Stimulated activated CD4-positive, alpha-beta T cell treated with anti-CD3 and anti-CD28 coated beads, TNF-alpha, amount 100 ng/mL, for 1 hour (primary cell): Measurements from ENCODE around the gene DISP3.

Experiments used
- DNase-seq, 3 donors: peaks; one replicate each; pipeline ENCODE4 v3.0.0-alpha.2; 2020; ENCODE audit warnings: low read depth in 3 of 3, low spot score in 1 of 3

DISP3 gene

GRCh38 chr1:11455967-11456570 lies 22.9 kb upstream of the DISP3 start:
- DNase-seq, result no peak

DNA sequence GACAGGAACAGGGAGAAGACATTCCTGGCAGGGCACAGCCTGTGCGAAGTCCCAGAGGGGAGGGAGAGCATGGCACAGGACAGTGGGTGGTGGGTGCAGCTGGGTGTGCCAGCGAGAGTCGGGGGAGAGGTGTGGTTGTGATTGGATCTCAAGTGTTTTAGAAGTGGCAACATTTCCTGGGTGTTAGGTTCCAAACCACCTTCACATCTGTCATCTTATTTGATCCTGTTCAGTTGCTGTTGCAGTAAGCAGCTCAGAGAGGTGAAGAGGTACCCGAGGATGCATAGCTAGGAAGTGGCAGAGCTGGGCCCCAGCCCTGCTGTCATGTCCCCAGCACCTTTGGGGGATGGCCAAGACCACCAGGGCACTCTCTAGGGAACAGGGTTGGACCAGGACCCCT lies 22.0 kb upstream of the DISP3 start:
- DNase-seq, result no peak

DNA sequence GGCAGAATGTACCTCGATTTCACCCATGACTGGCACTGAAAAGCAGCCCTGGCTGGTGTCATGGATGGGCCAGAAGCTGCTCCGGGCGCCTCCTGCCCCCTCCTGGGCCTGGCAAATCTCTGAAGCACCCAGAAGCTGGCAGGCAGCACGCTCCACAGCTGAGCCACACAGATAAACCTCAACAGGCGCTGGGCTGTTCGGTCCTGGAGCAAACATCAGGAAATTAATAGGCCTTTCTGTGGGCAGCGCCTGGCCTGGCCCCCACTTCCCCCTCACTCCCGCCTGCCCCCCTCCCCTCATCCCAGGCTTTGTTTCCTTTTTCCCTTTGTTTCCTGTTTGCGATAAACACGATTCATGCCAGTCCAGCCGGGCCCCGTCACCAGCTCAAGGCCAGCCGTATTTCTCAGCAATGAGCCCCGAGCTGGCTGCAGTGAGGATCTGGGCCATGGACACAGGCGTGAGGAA lies 20.1 kb upstream of the DISP3 start:
- DNase-seq, result no peak

DNA sequence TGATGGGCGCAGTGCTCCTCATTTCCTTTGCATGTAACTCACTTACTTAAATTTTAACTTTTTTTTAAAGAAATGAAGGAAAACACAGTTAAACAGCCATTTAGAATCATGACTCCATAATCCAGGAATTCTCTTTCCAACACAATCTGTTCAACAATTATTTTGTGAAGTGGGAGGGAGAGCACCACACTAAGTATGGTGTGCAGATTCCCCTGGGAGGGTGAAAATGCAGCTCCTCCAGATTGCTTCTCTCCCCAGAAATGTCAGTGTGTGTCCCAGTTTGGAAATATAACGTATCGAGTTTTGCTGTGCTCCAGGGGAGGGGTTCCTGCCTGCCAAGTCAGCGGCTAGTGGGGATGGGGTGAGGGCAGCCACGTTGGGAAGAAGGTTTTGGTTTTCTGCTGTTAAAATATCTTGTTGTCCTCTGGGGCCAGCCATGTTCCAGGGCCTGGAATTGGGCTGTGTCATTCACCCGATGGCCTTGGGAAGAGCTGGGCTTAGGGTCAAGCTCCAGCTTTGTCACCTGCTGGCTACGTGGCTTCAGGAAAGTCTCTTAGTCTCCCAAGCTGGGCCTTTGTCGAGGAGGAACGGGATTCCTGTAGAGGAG lies 17.3 kb upstream of the DISP3 start:
- no peak for DNase-seq

DNA sequence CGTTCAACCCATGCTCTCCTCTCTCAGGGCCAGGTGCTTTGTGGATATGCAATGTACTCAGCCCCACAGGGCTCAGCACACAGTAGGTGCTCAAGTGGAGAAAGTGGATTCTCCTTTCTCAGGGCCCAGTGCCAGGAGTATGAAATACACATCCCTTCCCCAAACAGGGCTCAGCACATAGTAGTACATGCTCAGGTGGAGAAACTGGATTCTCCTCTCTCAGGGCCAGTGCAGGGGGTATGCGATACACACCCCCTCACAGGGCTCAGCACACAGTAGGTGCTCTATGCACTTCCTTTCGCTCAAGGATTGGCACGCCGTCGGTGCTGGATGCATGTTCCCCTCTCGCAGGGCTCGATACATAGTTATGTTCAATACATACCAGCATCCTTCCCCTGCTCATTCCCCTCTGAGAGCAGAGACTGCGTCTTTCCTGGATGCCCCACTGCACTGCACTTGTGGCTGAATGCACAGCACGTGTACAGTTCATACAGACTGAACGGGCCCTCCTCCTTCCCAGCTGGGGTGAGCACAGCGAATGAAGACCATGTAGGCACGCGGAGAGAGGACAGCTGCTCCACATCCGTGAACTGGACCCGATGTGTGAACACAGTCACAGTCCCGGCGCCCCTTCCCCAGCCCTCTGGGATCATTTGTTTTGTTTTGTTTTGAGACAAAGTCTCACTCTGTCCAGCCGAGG lies 16.6 kb upstream of the DISP3 start:
- DNase-seq, result no peak

DNA sequence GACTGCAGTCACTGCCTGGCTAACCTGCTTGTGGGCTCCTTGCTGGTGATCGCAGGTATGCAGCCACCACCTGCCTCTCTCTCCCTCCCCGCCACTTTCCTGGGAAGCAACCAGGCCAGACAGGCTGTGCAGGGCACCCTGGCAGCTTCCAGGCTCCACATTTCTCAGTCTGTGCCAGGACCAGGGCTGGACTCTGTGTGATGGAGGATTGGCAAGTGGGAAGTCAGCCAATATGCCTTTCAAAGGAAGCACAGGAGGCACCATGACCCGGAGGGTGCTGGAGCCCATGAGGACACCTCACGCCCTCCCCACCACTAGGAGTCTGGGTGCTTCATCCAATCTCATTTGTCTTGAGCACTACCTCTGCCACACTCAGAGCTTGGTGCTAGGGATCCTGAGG lies 15.8 kb upstream of the DISP3 start:
- no peak for DNase-seq

DNA sequence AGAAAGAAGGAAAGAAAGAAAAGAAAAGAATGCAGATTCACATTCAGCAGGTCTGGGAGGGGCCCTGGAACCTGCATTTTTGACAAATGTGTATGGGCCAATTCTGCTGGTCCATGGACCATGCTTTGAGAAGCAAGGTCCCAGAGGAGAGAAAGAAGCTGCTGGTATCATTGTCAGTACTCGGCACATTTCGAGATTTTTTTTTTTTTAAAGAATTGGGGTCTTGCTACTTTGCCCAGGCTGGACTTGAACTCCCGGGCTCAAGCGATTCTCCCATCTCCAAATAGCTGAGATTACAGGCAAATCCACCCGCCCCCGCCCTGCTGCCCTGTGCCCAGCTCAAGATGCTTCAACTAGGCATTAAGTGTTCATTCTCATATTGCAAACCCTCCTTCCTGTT lies 13.6 kb upstream of the DISP3 start:
- no peak for DNase-seq

DNA sequence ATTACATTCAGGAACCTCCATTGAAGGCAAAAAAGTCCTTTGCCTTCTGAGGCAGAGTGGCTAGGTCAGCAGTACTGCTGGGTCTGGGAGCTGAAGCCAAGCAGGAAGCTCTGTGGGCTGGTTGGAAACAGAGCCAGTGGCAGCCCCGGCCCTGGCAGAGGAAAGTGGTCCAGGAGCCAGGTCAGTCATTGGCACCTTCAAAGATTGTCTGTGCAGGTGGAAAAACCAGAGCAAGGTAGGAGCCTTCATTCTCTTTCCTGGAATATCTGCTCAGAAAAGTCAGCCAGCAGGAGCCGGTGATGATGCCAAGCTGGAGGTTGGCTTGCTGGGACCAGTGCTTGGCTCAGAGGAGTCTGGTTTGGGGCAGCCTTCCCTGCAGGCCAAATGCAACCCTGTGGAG lies 12.5 kb upstream of the DISP3 start:
- no peak for DNase-seq

DNA sequence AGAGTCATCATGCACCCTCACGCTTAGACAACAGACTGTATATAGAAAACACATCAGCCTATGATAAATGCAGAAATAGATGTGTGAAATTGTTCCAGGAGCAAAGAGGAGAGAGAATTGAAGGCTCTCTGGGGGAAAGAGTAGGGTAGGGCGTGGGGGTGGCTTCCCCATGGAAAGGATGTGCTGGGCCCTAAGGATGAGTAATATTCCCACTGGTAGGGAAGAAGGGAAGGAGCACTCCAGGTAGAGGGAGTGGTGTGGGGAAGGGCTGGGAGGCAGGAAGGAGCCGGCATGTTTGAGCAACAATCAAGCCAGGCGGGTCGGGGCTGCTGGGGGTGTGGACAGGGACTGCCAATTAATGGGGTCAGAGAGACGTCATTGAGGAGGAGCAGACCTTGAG lies 10.1 kb upstream of the DISP3 start:
- no peak for DNase-seq

- DNase-seq, result no peak
These were observed 8.0 kb upstream of the DISP3 start for GRCh38 chr1:11470912-11471311.

GRCh38 chr1:11471473-11471872 lies 7.5 kb upstream of the DISP3 start:
- DNase-seq, result no peak

- no peak for DNase-seq
These were observed 6.7 kb upstream of the DISP3 start for GRCh38 chr1:11472284-11472683.

DNA sequence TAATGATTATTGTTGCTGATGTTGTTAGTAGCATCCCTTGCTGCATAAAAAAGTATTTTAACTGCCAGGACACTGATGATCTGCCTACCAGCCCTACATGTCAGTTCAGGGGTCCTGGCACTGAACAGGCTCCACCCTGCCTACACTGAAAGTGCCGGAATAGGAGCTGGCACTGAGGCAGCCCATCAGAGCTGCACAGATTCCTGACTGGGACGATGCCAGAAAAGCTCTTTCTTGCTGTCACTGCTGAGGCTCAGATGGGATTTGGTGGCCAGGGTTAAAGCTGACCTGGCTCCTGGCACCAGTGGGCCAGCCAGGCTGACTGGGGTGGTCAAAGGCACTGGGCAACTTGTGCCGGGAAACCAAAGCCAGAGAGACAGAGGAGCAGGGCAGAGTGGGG lies 6.2 kb upstream of the DISP3 start:
- no peak for DNase-seq

GRCh38 chr1:11473491-11474034 lies 5.4 kb upstream of the DISP3 start:
- no peak for DNase-seq

GRCh38 chr1:11474826-11475225 lies 4.1 kb upstream of the DISP3 start:
- DNase-seq, result no peak

GRCh38 chr1:11475748-11476147 lies 3.2 kb upstream of the DISP3 start:
- no peak for DNase-seq

DNA sequence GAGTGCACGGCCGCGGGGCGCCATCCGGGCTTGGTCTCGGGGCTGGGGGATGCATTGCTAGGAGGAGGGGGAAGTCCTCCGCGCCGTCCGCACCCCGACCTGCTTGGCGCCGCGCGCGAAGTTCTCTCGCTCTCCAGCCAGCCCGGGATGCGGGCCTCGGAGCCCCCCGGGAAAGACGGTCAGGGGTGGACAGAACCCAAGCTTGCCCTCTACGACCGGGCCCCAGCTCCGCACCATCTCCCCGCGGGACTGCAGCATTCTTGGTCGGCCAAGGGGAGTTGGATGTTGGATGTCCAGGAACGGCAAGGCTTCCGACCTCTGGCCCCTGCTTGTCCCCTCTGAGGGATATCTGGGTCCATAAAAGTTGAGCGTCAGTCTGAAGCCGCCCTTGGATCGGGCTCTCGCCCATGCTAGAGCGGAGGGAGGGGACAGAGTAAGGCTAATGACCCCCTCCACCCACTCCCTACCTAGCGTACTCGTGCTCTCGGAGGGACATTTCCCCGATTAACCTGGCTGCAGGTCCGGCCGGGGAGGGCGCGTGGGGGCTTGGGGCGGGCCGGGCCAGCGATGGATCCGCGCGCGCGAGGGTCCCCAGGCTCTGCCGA lies 522 bp downstream of the DISP3 start:
- no peak for DNase-seq

- DNase-seq, result no peak
These were observed 2.1 kb downstream of the DISP3 start for GRCh38 chr1:11481019-11481418.

DNA sequence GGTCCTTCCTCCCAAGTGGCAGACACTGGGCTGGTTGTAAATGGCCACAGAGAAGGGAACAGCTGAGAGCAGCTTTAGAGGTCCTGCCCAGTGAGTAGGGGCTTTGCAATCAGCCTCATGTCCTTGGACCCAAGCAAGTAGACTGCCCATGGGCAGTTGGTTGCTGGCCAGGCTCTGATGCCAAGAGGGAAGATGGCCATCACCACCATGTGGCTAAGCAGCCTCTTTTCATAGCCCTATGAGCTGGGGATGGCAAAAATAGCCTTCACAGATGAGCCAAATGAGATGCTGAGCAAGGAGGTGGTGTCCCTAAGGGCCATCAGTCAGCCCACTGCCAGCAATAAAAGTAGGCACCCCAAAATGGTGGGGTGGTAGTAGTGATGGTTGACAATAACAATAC lies 3.2 kb downstream of the DISP3 start:
- no peak for DNase-seq

- DNase-seq, result no peak
These were observed 3.9 kb downstream of the DISP3 start for GRCh38 chr1:11482701-11483479.
